Kidney (tissue), 14 donors: ENCODE results near the gene CCDC181. TPM values are rescaled to one million over a fixed set of nuclear protein-coding genes. Genes with fewer than 3 reads are reported as not detected.

ENCODE experiments used
- DNase-seq, 5 donors: peaks; one replicate each; pipeline ENCODE4 v3.0.0-alpha.2; 2013 to 2020
- FAIRE-seq: peaks from 2 replicates; lab custom pipeline; 2012; peaks lifted over from hg19 to GRCh38; lab: Jason Lieb, UNC
- H3K27ac ChIP-seq, 2 donors: one replicate each; pipeline ENCODE4 v1.7.0; 2013; ENCODE audit warnings: low read depth in 2 of 2, low read length in 2 of 2, inconsistent platforms in 1 of 2
- H3K27me3 ChIP-seq: one replicate; pipeline ENCODE4 v1.7.1; 2013; ENCODE audit warnings: low read length, inconsistent platforms; ENCODE audit not compliant: control insufficient read depth, insufficient read depth
- H3K36me3 ChIP-seq, 3 donors: one replicate each; pipeline versions ENCODE4 v1.7.0 to v1.7.1; 2013; ENCODE audit warnings: low read length in 3 of 3, control low read depth in 1 of 3, inconsistent platforms in 1 of 3; ENCODE audit not compliant: insufficient read depth in 3 of 3, control insufficient read depth in 2 of 3
- H3K4me1 ChIP-seq, 3 donors: one replicate each; pipeline versions ENCODE4 v1.7.0 to v1.7.1; 2013; ENCODE audit warnings: low read length in 3 of 3, inconsistent platforms in 1 of 3, low read depth in 1 of 3; ENCODE audit not compliant: control insufficient read depth in 2 of 3, insufficient read depth in 2 of 3
- H3K4me3 ChIP-seq, 3 donors: one replicate each; pipeline versions ENCODE4 v1.7.0 to v1.8.1; 2013; ENCODE audit warnings: low read length in 3 of 3, control low read depth in 1 of 3, inconsistent platforms in 1 of 3
- H3K9ac ChIP-seq, 3 donors: one replicate each; pipeline versions ENCODE4 v1.7.0 to v1.7.1; 2013; ENCODE audit warnings: low read length in 3 of 3, control low read depth in 1 of 3, inconsistent platforms in 1 of 3
- H3K9me3 ChIP-seq, 3 donors: one replicate each; pipeline versions ENCODE4 v1.7.0 to v1.7.1; 2013; ENCODE audit warnings: low read length in 3 of 3, control low read depth in 1 of 3, inconsistent platforms in 1 of 3; ENCODE audit not compliant: control insufficient read depth in 2 of 3, insufficient read depth in 1 of 3
- CTCF ChIP-seq: IDR thresholded peaks from 3 replicates; pipeline ENCODE4 v1.5.1; 2012; ENCODE audit warnings: mild to moderate bottlenecking, moderate library complexity, borderline replicate concordance; ENCODE audit not compliant: insufficient read depth; ENCODE audit errors: extremely low read depth
- intact Hi-C: fragments of 100-400 bp; cut with DNase I; formaldehyde crosslinking; loops from one replicate; pipeline ENCODE4 v1.11.1; 2022
- polyA plus RNA-seq: library from polyadenylated mRNA; stranded (reverse); fragments of 350-450 nt; fragmentation: Illumina TruSeq; extraction: RNeasy Lipid Tissue Mini Kit (QIAGEN cat#74804); gene quantifications from one replicate; pipeline ENCODE4 v1.2.3, GENCODE V29; 2014; ENCODE audit warnings: low read depth, low replicate concordance; ENCODE audit not compliant: insufficient read depth
- total RNA-seq: library from RNA; stranded (reverse); fragmentation: NEBNext Ultra II Directional; extraction: Animal tissue kit (Norgen Biotek cat#: 25700); gene quantifications from one replicate; pipeline ENCODE4 v1.2.1, GENCODE V29; 2021
- donor health status: control.
- donor health status: control.
- donor health status: control.
- donor health status: control.
- donor health status: control.
- donor health status: DM: yes; HTN: yes; CAD: no.
- donor health status: Normal renal cell carcinoma (clear cell type).

Gene CCDC181
- total and polyA plus RNA-seq, 2 donors from 2014 or later, result 4.8 to 8.2 TPM

GRCh38 chr1:169461390-169462000, 34.2 kb upstream of the CCDC181 start:
- no peak for DNase-seq
- TF ChIP-seq CTCF, result no peak
- H3K9me3 ChIP-seq, result peaks cover 0 to 9% (median 2%) of the 10 kb centered on the region in 3 donors
- H3K27me3 ChIP-seq, result peaks cover 4% of the 10 kb centered on the region
- H3K27ac ChIP-seq, result no peak overlapping the region
- no peak overlapping the region for H3K4me3 ChIP-seq
- FAIRE-seq, result no peak
- intact Hi-C loops, result loop anchor here (10.0 kb wide), 1 partner anchor 83 kb away; no protein-coding TSS in a partner anchor
- H3K36me3 ChIP-seq, result peaks cover 0 to 6% (median 0%) of the 10 kb centered on the region in 3 donors
- no peaks in the 10 kb centered on the region for H3K4me1 ChIP-seq
- H3K9ac ChIP-seq, result no peak overlapping the region

GRCh38 chr1:169460191-169460833, 33.0 kb upstream of the CCDC181 start:
- H3K4me3 ChIP-seq, result peak overlapping the region; percentile 30 to 61 (median 51)
- H3K9me3 ChIP-seq, result peaks cover 0 to 12% (median 2%) of the 10 kb centered on the region in 3 donors
- H3K4me1 ChIP-seq, result no peaks in the 10 kb centered on the region
- TF ChIP-seq CTCF, result no peak
- no peak overlapping the region for H3K27ac ChIP-seq
- H3K27me3 ChIP-seq, result peaks cover 4% of the 10 kb centered on the region
- peaks cover 0 to 2% (median 0%) of the 10 kb centered on the region in 3 donors for H3K36me3 ChIP-seq
- intact Hi-C loops, result loop anchor here (10.0 kb wide), 1 partner anchor 84 kb away; no protein-coding TSS in a partner anchor
- DNase-seq, result peak; percentile 14 to 78 (median 34)
- no peak for FAIRE-seq
- no peak overlapping the region for H3K9ac ChIP-seq

- TF ChIP-seq CTCF, result no peak
- FAIRE-seq (no peak), DNase-seq (no peak)
- peaks cover 4% of the 10 kb centered on the region for H3K27me3 ChIP-seq
- H3K36me3 ChIP-seq, result no peaks in the 10 kb centered on the region
- H3K4me3 ChIP-seq, result no peak overlapping the region
- no peaks in the 10 kb centered on the region for H3K4me1 ChIP-seq
- no peak overlapping the region for H3K9ac ChIP-seq
- no peak overlapping the region for H3K27ac ChIP-seq
- H3K9me3 ChIP-seq, result peaks cover 0 to 12% (median 2%) of the 10 kb centered on the region in 3 donors
- intact Hi-C loops, result no loop called here
Measured at GRCh38 chr1:169457443-169457842, 30.2 kb upstream of the CCDC181 start.
